ENCODE measurements around the gene MEGF6. TPM values are rescaled to one million over a fixed set of nuclear protein-coding genes. Genes with fewer than 3 reads are reported as not detected.

Gene MEGF6
- total RNA-seq, 4 donors from 2014 or later: 66.7 to 120 (median 74.5) TPM

DNA sequence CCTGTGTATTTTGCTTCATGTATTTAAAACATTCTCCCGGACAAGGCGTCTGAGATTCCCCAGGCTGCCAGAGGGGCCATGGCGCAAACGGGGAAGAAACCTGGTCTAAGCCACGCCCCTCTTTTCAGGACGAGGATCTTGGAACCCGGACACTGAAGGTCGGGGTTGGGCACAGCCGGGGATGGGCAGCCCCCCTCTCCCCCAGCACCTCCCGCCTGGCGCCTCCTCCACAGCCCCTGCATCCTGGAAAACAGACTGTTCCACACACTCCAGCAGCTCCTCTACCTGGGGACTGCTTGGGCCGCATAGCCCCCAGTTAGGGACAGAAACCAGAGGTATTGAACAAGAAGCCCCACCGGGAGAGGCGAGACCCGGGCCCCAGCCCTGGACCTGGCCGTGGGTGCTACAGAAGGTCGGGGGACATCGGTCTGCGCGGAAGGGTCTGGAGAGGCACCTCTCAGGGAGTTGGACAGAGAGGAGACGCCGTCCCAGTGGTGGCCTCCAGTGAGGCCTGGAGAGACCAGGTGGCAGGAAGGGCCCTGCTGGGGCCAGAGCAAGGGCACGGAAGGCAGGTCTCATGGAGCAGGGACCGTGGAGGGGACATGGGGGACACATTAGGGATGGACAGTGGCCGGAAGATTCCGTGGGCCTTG is 46.4 kb upstream of the MEGF6 start:
- peaks cover 64% of the 10 kb centered on the region for H3K27me3 ChIP-seq
- peaks cover 5% of the 10 kb centered on the region for H3K4me1 ChIP-seq
- no peak for TF ChIP-seq POLR2A (IDR thresholded peaks at IDR 0.05)
- no peak for TF ChIP-seq EP300 (IDR thresholded peaks at IDR 0.05)
- TF ChIP-seq, protein P1, sequence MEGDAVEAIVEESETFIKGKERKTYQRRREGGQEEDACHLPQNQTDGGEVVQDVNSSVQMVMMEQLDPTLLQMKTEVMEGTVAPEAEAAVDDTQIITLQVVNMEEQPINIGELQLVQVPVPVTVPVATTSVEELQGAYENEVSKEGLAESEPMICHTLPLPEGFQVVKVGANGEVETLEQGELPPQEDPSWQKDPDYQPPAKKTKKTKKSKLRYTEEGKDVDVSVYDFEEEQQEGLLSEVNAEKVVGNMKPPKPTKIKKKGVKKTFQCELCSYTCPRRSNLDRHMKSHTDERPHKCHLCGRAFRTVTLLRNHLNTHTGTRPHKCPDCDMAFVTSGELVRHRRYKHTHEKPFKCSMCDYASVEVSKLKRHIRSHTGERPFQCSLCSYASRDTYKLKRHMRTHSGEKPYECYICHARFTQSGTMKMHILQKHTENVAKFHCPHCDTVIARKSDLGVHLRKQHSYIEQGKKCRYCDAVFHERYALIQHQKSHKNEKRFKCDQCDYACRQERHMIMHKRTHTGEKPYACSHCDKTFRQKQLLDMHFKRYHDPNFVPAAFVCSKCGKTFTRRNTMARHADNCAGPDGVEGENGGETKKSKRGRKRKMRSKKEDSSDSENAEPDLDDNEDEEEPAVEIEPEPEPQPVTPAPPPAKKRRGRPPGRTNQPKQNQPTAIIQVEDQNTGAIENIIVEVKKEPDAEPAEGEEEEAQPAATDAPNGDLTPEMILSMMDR (IDR thresholded peaks at IDR 0.05): no peak
- 75% methylated on average over 24 of the region's 26 CpGs for WGBS
- H3K4me3 ChIP-seq: no peak overlapping the region
- DNase-seq (ENCODE audit: low spot score in 2 of 2): peak in 1 of 2 donors; percentile 40
- no peak overlapping the region for H3K27ac ChIP-seq
- no peaks in the 10 kb centered on the region for H3K36me3 ChIP-seq
- H3K9me3 ChIP-seq: no peaks in the 10 kb centered on the region

GRCh38 chr1:3657096-3657475 is 45.8 kb upstream of the MEGF6 start:
- H3K9me3 ChIP-seq: no peaks in the 10 kb centered on the region
- TF ChIP-seq EP300 (IDR thresholded peaks at IDR 0.05) (no peak), POLR2A (IDR thresholded peaks at IDR 0.05) (no peak), POLR2AphosphoS5 (IDR thresholded peaks at IDR 0.05) (no peak)
- TF ChIP-seq, protein P1 (IDR thresholded peaks at IDR 0.05): no peak
- H3K36me3 ChIP-seq: no peaks in the 10 kb centered on the region
- H3K4me1 ChIP-seq: peaks cover 11% of the 10 kb centered on the region
- H3K4me3 ChIP-seq: no peak overlapping the region
- peaks cover 66% of the 10 kb centered on the region for H3K27me3 ChIP-seq
- WGBS: 75% methylated on average over 6 of the region's 6 CpGs
- DNase-seq (ENCODE audit: low spot score in 2 of 2): peak in 1 of 2 donors; percentile 50
- no peak overlapping the region for H3K27ac ChIP-seq

DNA sequence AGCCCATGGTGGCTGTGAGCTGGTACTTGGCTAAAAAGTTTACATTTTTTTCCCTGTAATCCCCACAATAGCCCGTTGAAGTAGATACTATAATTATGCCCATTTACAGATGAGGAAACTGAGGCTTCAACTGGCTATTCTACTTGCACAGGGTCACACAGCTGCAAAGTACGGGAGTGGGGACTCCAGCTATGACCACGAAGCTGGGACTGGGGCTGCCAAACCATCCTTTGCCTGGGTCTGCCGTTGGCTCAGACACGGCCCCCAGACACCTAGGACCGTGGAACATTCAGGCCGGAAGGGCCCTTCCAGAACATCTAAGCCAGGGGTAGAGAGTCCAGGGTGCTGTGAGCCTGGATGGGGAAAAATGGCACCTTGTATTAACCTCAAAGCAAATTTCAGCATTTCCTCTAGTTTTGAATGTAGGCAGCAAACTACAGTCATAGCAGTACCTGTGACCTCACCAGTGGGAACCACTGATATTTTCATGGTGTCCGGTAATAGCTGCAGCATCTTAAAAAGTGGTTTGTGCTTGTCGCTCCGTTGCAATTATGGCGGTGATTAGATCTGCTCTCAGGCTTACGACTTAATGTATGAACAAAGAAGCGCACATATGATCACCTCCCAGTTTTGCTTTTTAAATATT is 45.3 kb upstream of the MEGF6 start:
- Histone ChIP-seq H3K27me3 (peaks cover 72% of the 10 kb centered on the region), H3K4me3 (no peak overlapping the region), H3K36me3 (no peaks in the 10 kb centered on the region), H3K9me3 (no peaks in the 10 kb centered on the region), H3K4me1 (peaks cover 16% of the 10 kb centered on the region), H3K27ac (no peak overlapping the region)
- DNase-seq (ENCODE audit: low spot score in 2 of 2): no peak
- TF ChIP-seq, protein P1 (IDR thresholded peaks at IDR 0.05): no peak
- TF ChIP-seq EP300 (IDR thresholded peaks at IDR 0.05) (no peak), POLR2AphosphoS5 (IDR thresholded peaks at IDR 0.05) (no peak), POLR2A (IDR thresholded peaks at IDR 0.05) (no peak)
- 87% methylated on average over 13 of the region's 13 CpGs for WGBS

- Histone ChIP-seq H3K27ac (no peak overlapping the region), H3K27me3 (peaks cover 87% of the 10 kb centered on the region), H3K9me3 (no peaks in the 10 kb centered on the region), H3K4me1 (peaks cover 31% of the 10 kb centered on the region), H3K36me3 (no peaks in the 10 kb centered on the region), H3K4me3 (no peak overlapping the region)
- peak in 1 of 2 donors; percentile 25 for DNase-seq (ENCODE audit: low spot score in 2 of 2)
- no peak for TF ChIP-seq EP300 (IDR thresholded peaks at IDR 0.05)
- TF ChIP-seq, protein P1 (IDR thresholded peaks at IDR 0.05): no peak
- TF ChIP-seq POLR2A (IDR thresholded peaks at IDR 0.05): no peak
- no peak for TF ChIP-seq POLR2AphosphoS5 (IDR thresholded peaks at IDR 0.05)
- 78% methylated on average over 18 of the region's 22 CpGs for WGBS
Measured at GRCh38 chr1:3654549-3655281, 43.4 kb upstream of the MEGF6 start.

DNA sequence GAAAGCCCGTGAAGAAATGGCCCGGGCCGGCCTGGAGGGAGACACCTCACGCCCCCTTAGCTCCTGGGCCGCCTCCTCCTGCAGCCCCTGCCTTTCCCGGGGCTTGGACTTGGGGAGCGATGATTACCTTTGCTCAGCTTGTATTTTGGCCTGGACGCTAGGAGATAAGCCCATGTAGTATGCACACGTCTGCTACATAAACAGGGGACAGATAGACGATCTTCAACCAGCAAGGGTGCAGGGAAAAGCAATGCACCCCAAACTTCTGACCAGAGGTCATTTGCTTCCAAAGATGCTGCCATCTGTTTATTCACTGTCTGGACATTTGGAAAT is 41.9 kb upstream of the MEGF6 start:
- TF ChIP-seq, protein P1 (IDR thresholded peaks at IDR 0.05): no peak
- TF ChIP-seq POLR2A (IDR thresholded peaks at IDR 0.05) (no peak), POLR2AphosphoS5 (IDR thresholded peaks at IDR 0.05) (no peak), EP300 (IDR thresholded peaks at IDR 0.05) (no peak)
- 79% methylated on average over 4 of the region's 10 CpGs for WGBS
- Histone ChIP-seq H3K4me1 (peaks cover 43% of the 10 kb centered on the region), H3K27me3 (peaks cover 81% of the 10 kb centered on the region), H3K27ac (no peak overlapping the region), H3K9me3 (no peaks in the 10 kb centered on the region), H3K36me3 (no peaks in the 10 kb centered on the region), H3K4me3 (no peak overlapping the region)
- DNase-seq (ENCODE audit: low spot score in 2 of 2): no peak

Data from suprapubic skin (tissue), 4 donors.